HG03460 (cell line): Measurements from ENCODE around the gene FGF5.
"Not testable (repeated sequence)": the region's sequence is repeated elsewhere in the genome, so short reads cannot be mapped to it uniquely, and the experiment has no call there.

Experiments
- ATAC-seq: cut with Tn5 transposase; IDR thresholded peaks from one replicate; pipeline ENCODE4 v1.9.1; 2021; ENCODE audit not compliant: unreplicated experiment

Gene FGF5

GRCh38 chr4:80294206-80294605 is 27.7 kb downstream of the FGF5 start:
- no peak for ATAC-seq

DNA sequence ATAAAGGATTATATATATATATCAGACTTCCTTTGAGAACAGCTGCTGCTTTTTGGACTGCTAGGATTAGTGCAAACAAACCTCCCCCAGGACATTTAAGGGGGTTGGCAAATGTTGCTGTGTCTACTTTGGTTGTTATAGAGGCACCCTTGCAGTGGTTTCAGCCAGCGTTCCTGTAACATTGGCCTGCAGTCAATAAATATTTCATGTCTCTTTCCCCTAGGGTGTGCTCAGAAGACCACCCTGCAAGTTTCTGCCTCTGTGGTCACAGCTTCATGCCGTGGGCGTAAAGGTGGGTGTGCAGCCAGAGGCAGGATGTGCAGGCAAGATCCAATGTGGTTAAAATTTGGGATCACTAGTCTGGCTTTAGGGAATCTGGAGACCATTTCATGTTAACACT is 28.9 kb downstream of the FGF5 start:
- no peak for ATAC-seq

DNA sequence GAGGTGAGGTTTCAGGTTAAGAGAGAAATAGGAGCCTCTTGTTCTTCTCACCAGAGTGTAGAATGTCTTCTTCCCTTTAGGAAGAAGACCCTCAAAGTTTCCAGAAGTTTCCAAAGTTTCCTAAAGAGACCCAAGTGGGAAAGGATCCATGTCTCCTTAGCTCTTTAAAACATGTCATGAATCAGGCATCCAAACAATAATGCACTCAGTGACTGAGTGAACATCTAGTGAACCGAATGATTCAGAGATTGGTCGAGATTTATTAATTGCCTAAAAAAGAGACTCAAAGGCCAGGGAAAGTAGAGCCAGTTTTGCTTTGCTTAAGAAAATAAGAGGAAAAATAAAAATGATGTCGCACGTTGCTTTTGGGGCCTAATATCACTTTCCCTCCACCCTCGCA is 29.4 kb downstream of the FGF5 start:
- ATAC-seq, result no peak

DNA sequence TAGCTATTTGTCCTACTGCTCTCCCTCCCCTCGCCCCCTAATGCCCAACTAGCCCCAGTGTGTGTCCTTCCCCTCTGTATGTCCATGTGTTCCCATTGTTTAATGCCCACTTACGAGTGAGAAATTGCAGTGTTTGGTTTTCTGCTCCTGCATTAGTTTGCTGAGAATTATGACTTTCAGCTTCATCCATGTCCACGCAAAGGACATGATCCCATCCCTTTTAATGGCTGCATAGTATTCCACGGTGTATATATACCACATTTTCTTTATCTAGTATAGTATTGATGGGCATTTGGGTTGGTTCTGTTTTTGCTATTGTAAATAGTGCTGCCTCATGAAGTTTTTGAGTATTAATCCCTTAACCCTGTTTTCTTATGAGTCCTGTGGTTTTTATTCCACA is 35.4 kb downstream of the FGF5 start:
- no peak for ATAC-seq

DNA sequence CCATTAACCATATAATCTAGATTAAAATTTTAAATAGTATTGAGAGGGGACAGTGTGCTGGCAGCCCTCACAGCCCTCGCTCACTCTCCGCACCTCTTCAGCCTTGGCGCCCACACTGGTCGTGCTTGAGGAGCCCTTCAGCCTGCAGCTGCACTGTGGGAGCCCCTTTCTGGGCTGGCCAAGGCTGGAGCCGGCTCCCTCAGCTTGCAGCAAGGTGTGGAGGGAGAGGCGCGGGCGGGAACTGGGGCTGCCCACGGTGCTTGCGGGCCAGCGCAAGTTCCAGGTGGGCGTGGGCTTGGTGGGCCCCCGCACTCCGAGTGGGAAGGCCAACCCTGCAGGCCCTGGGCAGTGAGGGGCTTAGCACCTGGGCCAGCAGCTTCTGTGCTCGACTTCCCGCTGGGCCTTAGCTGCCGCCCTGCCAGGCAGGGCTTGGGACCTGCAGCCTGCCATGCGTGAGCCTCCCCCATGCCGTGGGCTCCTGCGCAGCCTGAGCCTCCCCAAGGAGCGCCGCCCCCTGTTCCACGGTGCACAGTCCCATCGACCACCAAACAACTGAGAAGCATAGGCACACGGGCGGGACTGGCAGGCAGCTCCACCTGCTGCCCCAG is 36.3 kb downstream of the FGF5 start:
- no peak for ATAC-seq

DNA sequence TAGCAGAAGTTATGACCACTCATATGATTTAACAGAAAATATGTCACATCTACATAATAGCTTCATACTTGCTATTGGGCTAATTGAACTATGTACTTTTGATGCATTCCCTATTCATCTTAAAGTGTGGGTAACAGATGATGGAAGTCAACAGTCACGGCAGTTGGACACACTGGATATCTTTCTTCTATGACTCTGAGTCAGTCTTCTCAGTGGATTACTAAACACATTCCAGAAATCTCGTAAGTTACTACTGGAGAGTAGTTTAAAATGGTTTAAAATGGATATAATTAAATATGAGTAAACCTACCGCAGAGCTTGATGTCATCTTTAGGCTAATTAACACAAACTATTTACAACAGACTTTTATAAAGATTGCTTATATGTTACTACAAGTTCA is 39.0 kb downstream of the FGF5 start:
- ATAC-seq, result no peak

DNA sequence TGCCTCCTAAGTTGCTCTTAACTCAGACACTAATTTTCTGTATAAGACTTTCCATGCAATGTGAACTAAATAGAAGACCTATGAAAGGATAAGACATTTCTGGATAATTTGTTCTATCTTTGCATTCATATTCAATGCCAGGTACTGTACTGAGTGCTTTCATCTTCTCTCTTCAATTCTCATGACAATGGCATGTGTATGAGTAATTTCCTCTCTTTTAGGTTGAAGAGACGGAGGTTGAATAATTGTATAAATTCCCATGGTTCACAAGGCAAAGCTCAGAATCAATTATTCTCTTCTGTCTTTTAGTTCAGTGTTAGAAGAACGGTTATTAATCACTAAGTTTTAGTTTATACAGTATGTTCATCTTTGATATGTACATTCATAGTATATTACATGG is 39.8 kb downstream of the FGF5 start:
- no peak for ATAC-seq

DNA sequence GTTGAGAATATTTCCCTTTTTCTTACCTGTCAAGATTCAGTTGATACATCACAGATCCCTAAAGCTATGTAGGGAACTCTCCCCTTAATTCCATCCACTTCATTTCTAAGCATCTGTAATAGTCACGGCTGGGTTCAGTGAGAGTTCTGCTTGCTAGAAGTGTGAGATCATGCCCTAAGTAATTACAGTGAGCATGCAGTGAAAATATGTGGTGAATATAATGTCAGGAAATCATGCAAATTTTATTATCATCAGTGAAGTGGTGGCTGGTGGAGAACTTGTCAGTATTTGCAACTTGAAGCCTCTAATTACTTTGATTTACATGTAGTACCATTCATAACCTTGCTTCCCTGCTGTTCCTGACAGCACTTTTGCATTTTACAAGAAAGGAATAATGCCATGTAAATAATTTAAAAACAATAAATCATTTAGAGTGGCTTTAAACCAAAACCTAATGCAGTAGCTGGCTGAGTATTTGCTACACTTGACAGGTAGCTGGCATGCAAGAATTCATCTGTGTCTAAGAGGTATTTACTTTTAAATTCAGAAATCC is 40.8 kb downstream of the FGF5 start:
- no peak for ATAC-seq

- ATAC-seq, result no peak
These were observed 41.5 kb downstream of the FGF5 start for GRCh38 chr4:80307774-80308465.

DNA sequence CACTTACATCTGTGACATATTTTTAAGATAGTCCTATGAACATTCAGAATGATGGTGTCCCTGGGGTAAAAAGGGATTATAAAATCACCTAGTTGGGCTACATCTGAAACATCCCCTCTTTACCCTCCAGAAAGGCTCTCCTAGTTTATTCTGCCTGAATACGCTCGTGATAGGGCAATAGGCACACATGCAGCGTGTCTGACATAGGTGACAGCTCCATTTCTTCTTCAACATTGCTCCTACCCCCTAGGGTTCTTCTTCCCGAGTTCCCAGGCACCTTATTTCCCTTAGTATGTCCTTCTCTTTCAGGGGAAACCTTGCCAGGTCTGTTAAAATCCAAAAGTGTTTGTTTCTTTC is 42.0 kb downstream of the FGF5 start:
- ATAC-seq, result no peak

GRCh38 chr4:80309294-80310004 is 43.0 kb downstream of the FGF5 start:
- ATAC-seq, result no peak

- no peak for ATAC-seq
These were observed 44.7 kb downstream of the FGF5 start for GRCh38 chr4:80311130-80311529.

- ATAC-seq, result no peak
These were observed 45.7 kb downstream of the FGF5 start for GRCh38 chr4:80312124-80312523.

GRCh38 chr4:80313627-80314026 is 47.2 kb downstream of the FGF5 start:
- ATAC-seq, result no peak

DNA sequence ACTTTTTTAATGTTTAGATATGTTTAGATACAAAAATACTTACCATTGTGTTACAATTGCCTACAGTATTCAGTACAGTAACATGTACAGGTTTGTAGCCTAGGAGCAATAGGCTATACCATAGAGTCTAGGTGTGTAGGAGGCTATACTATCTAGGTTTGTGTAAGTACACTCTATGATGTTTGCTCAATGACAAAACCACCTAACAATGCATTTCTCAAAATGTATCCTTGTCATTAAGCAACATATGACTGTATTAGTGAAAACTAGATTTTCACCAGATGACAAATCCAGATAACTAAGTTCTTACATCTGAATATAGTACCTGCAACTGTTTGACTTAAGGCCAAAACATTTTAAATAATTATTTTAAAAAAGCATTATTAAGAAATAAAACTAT is 49.4 kb downstream of the FGF5 start:
- ATAC-seq, result not testable (repeated sequence)

DNA sequence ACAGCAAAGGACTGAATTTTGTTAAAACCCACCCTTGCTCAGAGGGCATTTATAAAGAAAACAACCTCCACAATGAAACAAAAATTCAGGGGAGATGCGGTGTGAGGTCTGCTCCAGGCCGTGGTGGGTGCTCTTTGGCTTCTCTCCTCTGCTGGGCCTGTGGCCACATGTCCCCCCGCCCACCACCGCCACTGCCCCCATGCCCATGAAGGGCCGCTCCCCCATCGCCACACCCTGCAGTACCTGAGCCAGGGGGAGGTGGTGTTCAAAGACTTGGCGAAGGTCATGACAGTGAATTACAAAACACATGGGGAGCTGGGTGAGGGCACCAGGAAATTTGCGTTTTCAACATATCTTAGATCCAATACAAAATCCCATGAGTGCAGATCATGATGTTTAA is 54.9 kb downstream of the FGF5 start:
- no peak for ATAC-seq

DNA sequence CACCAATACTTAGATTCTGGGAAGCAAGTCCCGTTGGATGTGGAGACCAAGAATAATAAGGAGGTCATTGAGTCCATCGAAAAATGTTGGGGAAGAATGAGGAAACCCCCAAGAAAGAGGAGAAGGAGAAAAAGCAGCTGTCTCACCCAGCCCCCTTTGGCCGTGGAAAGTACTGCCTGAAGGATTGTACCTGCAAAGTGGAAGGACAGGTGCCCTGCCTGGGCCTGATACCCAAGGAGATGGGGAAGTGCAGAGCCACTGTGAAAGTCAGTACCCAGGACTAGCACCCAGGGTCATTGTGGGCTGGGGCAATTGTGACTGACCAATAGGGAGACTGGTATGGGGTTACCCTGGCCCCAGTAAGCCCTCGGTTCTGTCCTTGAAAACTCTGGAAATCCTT is 55.3 kb downstream of the FGF5 start:
- ATAC-seq, result no peak

DNA sequence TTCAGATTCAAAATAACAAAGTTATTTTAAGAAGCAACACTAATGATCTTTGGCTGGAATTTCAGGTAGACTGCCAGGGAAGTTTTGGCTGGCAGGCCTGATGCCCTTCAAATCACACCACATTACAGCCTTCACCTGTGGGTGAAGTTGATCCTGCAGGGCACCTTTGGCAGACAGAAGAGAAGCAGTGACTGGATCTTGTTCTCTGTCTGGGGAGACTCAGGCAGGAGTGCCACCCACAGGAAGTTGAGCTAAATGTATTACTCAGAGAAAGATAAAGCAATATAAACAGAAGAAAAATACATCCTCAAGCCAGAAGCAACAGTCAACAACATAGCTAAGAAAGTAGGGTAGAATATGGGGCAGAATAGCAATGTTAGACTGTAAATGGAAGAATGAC is 56.3 kb downstream of the FGF5 start:
- no peak for ATAC-seq

DNA sequence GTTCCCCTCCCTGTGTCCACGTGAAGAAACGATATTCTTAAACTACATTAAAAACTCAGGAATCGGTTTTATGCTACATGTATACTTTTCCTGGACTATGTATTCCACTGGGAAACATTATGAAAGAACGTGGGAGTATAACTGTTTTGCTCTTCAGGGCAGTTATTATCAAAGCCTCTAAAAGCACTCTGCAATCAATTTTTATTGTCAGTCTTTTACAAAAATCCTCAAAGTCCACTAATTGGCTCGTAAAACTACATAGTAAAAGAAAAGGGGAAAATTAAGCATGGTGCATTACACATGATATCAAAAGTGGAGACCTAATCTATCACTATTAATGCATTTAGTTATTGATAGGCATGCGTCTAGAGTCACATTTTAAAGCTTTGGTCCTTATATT is 57.7 kb downstream of the FGF5 start:
- ATAC-seq, result no peak

GRCh38 chr4:80331693-80332092 is 65.2 kb downstream of the FGF5 start:
- no peak for ATAC-seq

GRCh38 chr4:80333121-80333520 is 66.7 kb downstream of the FGF5 start:
- ATAC-seq, result no peak

DNA sequence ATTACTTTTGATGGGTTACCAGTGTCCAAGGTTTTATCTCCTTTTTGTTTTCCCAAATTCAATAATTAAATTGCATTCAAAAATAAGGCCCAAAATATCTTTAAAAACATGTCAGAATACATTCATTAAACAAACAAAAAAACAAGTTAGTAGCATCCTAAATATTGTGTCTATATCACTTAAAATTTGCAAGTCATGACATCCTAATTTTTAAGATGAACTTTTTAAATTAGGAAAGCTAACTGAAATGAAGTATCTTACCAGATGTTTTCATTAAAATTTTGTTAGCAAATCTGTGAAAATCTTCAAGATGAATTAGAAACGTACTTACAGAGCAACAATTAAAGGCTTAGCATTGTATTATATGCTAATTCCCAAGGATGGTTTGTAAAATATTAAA is 68.1 kb downstream of the FGF5 start:
- no peak for ATAC-seq
